Stimulated activated naive CD4-positive, alpha-beta T cell treated with Interleukin-2 at 50 U/mL for 16 hours (primary cell): ENCODE measurements around the gene ELOVL2.

Source experiments
- DNase-seq: peaks from one replicate; lab custom pipeline; 2025; lab: John Stamatoyannopoulos, UW

Gene ELOVL2

DNA sequence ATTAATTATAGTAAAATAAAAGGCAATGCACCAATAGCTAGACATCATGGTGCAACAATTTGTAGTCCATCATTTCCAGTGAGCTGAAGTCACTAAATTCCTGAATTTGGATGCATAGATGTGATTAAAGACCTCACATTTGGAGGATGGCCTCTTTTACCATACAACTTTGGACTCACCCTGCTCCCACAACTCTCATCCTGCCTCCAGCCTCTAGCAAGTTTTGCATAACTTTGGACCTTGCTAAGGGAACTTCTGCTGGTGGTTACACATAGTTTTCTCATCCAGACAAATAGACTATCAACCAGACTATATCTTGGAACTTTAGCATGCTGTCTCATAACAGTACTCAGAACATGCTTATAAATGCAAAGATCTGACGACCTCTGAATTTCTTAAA is 12.8 kb upstream of the ELOVL2 start:
- no peak for DNase-seq

DNA sequence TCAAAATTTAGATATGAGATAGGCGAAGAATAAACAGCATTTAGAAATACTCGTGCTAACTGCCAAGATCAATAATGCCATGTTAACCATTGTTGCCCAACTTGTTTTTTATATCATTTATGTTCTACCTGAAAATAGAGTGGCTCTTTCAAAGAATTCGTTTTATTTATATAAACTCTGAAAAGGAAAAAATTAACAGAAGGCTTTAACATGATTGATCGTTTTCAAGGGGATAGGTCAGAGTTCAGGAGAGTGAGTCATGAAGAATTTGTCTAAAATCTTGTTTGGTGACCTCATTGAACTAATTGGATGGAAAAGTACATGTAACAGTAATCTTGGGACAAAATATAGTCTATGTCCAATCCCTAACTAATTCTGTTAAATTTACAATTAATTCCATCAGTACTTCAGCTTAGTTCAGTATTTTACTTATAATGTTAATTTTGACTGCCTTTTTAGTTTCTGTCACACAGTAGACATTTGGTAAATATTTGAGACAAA is 11.1 kb upstream of the ELOVL2 start:
- DNase-seq = no peak

DNA sequence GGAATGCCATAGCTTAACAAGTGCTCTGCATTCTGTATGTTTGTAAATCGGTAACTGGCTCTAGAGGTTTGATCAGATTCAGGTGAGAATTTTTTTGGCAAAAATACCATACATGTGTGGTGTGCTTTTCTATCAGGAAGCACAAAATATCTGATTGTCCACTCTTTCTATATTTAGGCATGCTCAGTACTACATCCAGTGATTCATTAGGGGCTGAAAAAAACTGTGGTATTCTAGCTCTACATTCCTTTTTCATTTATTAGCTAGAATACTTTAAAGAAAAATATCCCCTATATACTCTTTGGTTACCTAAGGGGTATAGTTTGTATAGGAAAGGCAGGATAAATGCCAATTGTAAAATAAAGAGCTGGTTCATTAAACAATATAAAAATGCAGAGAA is 10.6 kb upstream of the ELOVL2 start:
- no peak for DNase-seq

DNA sequence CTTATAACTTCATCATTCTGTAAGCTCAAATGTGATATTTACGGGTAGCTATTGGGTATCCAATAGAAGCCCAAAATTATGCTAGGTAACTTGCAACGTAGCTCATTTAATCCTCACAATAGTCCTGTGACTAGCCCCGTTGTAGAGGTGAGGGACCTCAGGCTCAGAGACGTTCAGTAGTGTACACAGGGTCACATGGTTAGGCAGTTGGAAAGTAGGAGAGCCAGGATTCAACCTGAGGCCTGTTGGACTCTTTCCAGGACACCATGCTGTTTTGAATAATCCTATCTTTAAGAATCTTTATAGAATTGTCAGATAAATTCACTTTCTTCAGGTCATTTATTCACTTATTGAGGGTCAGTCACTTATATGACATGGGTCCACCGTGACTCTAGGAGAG is 9.2 kb upstream of the ELOVL2 start:
- DNase-seq = no peak

DNA sequence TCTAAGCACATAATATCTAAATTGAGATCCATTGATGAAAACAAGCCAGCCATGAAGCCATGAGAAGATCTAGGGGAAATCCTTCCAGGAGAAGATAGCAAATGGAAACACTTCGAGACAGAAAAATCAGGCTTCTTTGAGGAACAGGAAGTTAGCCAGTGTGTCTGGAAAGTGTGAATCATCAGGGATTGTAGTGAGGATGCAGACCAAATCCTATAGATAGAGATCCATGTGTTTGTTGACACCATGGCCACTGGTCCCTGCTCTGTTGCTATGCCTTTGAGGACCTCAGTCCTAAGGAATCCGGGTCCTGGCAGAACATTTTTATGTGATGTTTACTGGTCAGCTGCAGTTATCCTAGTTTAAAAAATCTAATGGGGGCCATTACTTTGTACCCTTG is 6.6 kb upstream of the ELOVL2 start:
- DNase-seq = no peak

DNA sequence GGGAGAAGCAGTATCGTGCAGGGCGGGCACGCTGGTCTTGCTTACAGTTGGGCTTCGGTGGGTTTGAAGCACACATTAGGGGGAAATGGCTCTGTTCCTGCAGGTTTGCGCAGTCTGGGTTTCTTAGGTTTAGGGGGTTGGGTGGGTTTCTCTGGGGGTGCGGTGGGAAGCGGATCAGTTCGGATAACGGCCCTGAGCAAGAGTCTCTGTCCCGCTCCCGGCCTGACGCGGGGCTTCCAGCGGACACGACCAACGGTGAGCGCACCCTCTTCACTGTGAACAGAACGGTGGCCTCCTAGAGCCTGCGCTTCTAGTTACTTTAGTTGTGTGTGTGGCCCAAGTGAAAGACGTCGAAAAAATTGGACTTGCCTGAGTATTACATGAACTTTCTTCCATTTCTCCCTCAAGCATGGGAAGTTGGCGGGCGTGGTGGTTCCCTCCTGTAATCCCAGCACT is 635 bp upstream of the ELOVL2 start:
- DNase-seq = no peak

DNA sequence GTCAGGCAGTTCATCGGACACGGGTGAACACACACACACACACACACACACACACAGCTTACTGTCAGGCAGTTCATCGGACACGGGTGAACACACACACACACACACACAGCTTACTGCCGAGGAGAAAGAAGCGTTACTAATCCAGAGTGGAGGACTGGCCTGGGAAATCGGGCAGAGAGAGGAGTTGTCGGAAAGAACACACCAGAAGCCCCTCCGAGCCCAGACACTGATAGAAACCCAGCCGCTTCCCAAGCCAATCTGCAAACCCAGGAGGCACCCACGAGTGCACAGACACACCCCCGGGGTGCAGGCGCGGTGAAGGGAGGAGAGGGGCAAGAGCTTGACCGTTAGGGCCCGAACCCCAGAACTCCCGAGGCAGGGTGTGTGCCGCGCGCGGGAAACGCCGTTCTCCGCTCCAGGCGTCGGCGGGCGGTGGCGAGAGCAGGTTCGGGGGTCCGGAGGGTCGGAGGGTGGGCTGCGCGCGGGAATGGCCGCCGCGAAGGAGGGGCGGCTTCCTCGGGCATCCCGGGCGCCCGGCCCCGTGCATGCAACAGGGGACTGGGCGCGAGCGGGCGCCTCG is 636 bp downstream of the ELOVL2 start:
- DNase-seq = no peak

DNA sequence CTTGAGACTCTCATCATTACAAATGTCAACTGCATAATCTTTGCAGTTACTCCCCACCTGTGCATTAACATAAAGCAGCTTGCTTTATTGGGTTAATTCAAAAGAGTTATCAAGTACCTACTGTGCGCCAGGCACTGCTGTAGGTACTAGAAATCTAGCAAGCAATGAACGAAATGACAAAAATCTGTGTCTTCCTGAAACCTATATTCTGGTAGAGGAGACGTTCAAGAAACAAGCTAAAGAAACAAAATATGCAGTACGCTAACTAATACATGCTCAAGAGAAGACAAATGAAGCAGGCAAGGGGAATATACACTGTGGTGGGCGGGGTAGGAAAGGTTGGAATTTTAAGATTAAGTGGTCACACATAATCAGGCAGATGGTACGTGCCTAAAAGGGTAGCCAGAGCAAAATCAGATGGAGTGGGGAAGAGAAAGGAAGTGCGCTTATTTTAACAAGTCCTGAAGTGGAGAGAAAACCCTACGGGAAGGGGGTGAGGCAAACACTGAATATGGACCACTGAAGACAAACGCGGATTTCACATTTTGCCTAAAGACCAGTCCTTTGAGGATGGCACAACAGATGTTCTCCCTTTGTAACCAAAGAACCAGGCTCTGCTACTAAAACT is 1.2 kb downstream of the ELOVL2 start:
- DNase-seq = no peak

DNA sequence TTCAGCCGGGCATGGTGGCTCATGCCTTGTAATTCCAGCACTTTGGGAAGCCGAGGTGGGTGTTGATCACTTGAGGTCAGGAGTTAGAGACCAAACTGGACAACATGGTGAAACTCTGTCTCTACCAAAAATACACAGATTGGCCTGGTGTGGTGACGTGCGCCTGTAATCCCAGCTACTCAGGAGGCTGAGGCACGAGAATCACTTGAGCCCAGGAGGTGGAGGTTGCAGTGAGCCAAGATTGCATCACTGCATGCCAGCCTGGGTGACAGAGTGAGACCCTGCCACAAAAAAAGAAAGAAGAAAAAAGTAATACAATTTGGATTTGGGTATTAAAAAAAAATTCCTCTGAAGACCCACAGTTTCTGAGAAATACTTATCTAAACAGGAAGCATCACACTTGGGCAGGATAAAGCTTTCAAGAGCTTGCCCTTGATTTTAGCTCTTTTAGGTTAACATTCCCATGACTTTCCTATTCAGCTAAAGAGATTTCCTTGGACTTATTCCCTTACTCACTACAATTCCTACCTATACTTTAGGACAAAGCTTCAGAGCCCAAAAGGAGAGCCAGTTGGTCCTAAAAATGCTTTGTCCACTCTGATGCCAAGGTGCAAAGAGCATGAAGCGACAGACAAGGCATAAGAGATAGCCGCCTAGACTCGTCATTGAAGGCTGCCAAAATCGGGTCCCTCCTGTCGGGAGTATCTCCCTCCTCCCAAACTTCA is 1.9 kb downstream of the ELOVL2 start:
- no peak for DNase-seq

DNA sequence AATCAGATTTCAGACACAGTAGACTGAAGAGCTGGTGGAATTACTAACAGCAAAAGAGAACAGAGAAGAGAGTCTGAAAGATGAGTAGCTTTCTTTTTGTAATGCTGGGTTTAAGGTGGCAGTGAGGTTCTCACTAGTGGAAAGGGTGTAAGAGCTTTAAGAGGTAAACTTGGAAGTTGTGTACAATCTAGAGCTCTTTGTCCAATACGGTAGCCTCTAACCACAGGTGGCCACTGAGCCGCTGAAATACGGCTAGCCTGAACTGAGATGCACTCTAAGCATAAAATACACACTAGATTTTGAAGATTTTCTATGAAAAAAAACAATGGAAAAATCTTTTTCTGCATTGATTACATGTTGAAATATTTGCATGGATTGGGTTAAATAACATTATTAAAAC is 4.0 kb downstream of the ELOVL2 start:
- no peak for DNase-seq

DNA sequence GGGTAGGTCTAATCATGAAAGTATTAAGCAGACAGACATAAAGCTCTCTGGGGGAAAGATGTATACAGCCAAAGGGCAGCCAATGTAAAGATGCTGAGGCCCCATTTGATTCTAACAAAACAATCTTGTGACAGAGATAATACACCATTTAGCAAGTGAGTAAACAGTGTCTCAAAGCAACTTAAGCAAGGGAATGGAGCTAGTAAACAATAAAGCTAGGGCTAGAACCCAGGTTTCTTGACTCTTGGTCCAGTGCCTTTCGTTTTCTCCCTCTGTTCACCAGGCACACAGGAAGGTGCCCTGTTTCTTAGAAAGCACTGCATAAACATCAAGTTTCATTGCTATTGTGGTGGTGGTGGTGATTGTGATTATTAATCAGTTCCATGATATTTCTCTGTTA is 5.1 kb downstream of the ELOVL2 start:
- no peak for DNase-seq

DNA sequence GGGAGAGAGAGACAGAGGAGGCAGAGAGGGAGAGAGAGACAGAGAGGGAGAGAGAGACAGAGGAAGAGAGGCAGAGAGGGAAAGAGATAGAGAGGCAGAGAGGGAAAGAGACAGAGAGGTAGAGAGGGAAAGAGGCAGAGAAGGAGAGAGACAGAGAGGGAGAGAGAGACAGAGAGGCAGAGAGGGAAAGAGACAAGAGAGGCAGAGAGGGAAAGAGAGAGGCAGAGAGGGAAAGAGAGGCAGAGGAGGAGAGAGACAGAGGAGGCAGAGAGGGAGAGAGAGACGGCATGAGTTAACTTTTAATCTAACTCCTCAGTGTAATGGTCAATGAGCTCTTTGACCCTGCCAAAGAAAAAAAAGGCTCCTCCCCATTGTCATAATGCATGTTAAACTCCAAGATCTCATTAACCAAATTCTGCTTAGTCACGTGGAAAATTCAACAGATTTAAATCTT is 7.1 kb downstream of the ELOVL2 start:
- no peak for DNase-seq

DNA sequence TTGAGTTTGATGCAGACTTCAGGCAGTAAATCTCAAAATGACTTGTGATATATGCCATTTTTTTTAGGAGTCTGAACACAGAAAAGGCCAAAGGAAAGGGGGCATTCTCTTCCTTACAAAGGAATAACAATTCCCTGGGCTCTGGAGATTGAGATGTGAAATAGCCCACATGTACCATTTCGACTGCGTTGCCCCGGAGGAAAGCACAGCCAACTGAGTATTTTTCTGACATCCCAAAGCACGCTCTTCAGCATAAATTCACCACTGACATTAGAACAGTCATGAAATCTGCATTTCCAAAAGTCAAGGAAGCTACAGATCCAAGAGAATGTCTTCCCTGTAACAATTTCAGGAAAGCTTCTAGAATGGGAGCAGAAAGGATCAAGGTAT is 7.8 kb downstream of the ELOVL2 start:
- DNase-seq = no peak

DNA sequence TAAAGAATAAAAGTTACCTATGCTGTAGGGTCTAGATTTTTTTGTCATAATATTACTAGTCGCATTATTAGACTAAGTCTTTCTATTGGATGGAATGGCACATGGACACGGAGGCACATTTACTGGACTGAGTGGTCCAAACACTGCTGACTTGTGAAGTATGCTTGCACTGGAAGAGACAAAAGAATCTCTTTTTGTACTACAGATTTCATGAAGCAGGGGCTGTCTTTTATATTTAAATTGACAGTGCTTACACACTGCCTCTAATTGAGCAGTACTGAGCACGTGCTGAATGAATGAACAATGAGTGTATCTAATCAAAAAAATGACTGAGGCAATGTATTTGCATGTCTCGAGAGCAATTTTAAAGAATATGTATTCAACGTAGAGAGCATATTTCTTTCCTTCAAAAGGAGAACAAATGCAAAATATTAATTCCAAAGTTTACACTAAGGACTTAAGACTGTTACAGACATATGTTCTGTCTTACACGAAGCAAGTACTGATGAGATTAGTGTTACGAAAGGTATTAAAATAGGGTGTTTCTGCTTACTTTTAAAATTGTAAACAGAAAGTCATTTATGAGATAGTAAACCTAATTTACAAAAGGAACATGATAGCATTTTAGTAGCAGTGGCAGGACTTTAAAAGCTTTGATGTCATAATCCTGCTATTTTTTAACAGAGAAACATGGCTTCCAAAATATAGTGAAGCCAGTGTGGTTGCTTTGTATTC is 8.3 kb downstream of the ELOVL2 start:
- DNase-seq = no peak

DNA sequence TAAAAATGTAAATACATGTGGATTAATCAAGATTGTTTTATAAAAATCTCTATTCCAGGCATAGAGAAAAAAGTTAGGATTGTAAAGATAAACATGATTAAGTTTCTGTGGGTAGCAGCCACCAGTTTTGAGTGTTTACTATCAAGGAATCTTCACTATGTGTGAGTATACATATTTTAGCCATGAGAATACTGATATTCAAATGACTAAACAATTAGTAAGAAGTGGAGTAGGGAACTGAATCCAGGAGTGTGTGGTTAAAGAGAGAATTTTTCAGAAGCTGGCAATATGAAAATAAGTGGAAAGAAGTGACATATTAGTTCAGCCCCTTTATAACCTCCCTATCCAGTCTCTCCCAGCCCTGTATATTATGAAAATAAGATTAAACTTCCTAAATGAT is 10.3 kb downstream of the ELOVL2 start:
- no peak for DNase-seq

DNA sequence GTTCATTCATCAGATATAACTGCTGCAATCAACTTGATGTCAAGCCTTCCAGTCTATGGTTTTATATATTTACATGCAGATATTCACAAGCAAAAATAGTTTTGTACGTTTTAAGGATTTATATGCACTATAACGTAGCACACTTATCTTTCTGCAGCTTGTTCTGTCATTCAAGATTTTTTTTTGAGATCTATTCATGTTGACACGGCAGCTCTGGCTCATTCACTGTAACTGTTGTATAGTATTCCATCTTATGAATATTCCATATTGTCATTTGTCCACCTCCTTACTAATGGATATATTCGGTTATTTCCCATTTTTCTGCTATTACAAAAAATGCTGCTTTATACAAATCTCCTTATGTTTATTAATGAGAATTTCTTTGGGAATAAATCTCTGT is 13.2 kb downstream of the ELOVL2 start:
- no peak for DNase-seq

DNA sequence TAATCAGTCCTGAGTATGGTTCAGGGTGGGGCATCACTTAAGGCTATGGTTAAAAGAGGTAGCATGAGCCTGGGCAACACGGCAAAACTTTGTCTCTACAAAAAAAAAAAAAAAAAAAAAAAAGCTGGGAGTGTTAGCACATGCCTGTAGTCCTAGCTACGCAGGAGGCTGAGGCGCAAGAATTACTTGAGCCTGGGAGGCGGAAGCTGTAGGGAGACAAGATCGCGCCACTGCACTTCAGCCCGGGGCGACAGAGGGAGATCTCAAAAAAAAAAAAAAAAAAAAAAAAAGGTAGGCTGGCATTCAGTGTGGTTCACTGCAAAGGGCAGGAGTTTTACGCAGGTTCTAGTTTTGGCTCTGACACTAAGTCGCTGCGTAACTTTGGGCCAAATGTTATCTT is 15.1 kb downstream of the ELOVL2 start:
- DNase-seq = no peak

DNA sequence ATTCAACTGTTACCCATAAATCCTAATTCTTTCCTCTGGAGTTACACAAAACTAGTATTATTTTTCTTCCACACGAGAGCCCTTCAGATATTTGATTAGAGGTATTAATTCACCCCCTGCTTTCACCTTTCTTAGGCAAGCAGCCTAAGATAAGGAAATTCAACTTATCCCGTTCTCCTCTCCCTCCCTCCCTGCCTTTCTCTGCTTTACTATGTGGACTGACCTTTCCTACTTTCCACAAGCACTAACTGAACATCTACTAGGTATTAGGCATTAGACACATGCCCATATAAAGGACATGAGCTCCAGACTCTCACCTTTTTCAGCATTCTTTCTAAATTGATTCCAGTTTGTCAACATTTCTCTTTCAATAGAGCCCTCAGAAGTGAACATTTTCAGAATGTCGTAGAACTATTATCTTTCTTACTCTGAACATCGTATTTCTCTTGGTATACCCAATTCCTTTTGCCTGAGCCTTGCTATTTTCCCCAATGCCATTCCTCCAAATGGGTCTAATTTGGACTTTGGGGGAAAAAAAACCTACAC is 16.5 kb downstream of the ELOVL2 start:
- DNase-seq = no peak

DNA sequence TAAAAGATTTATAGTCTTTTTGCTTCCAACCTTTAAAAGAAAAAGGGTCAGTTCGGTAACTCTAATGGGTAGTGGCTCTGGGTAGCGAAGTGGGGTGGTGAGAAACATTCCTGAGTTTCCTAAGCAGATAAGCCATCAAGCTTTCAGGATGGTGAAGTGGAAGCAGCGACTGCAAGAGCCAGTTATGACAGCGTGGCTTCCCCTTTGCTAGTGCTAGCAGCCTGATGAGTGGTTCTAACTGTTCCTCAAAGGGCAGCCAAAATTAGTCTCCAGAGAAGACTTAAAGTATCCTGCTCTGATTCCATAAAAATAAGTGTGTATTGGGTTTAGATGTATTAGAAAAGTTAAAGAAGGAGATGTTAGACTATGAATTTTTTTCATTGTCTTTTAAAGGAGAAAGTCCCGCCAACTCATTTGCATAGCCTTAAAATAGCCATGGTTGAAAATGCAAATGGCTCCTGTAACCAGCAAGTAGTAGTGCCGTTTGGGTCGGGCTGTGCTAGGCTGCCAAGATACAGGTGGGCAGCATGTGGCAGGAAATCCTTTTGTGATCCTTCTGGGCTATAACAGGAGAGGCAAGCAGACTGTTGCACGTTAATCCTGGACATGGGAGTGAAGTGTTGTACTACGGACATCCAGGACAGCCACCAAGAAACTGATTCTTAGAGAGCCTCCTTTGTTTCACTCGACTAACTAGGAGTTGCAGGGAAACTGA is 18.0 kb downstream of the ELOVL2 start:
- no peak for DNase-seq

DNA sequence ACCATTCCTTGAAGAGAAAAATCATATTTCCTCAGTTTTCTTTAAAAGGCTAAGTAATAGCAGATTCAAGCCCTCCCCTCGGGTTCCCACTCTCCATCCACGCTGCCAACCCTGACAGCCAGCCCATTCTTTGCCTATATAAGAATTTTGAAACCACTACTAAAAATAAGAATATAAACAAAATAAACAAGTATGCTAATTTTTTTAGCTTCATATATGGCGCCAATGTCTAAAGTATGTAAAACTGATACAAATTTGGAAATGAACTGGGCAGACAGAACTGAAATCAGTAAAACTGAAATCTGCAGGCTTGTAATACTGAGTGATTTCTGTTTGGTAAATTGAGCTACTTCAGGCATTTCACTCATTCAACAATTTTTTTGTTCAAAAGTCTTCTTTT is 19.0 kb downstream of the ELOVL2 start:
- DNase-seq = no peak

DNA sequence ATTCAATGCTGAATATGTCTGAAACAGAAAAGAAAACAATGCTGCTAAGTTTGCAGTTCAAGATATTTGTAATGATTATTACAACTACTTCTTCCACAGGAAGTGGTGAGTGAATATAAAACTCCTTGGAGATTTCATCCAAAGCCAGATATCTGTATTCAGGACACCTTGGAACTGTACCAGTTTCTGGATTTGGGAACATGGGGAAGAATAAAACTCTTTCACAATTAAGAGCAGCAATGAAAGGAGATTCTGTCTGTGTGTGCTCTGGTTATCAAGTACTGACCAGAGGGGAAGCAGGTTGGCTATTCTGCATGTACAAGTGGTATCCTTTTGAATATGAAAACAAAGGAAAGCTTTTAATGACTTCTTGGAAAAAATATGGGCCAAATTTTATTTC is 21.1 kb downstream of the ELOVL2 start:
- no peak for DNase-seq

DNA sequence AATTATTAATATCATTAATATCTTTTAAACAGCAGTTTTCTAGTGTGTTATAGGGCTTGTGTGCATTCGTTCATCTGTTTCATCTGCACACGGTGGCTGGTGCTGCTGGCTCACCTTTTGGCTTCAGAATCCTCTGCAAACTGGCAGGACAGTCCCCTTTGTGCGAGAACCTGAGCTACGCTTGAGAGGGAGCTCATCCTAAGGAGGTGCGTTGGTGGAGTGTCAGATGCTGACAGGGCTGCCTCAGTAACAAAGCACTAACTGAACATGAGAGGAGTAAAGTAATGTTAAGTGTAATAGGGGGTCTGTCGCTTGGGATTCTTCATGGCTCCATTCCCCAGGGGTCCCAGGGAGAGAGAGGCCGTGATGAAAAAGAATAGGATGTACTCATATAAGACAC is 22.4 kb downstream of the ELOVL2 start:
- no peak for DNase-seq
